ENCODE measurements around the gene PDE1C.

The PDE1C gene

DNA sequence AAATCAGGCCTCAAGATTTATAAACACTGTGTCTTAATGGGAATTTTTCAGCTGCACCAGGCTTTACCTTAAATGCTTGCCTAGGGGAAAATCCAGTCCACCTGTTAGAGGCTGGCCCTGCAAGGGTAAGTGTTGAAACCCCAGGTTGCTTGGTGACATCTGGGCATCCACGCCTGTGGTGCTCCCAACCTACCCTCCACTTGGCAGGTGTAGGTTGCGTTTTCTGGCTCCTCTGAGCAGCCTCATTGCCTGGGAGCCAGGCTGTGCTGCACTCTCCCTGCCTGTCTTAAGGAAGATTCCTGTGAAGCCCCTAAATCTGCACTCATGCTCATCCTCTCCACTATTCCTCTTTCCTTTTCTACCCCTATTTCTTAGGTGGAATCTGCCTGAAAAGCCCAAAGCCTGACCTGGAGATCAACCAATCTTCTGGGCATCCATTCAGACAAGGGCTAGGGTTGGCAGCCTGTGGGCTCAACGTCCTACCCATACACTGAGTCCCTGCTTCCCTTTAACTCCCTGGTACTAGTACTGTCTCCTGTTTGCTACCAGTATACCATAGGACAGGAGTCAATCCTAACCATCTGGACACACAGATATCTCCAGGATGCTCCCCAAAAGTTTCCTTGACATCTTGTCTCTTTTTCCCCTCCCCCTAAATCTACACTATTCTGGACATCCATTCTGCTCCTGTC lies 150.4 kb downstream of the PDE1C start:
- no peaks in the 10 kb centered on the region for H3K79me2 ChIP-seq (ENCODE audit: control insufficient read depth, insufficient read depth, low read length, poor library complexity)
- no peaks in the 10 kb centered on the region for H3K27me3 ChIP-seq (ENCODE audit: insufficient read depth, low read length)
- no peak overlapping the region for H3K4ac ChIP-seq (ENCODE audit: low read depth, low read length)
- no peak overlapping the region for H3K14ac ChIP-seq (ENCODE audit: low read length)
- no peak overlapping the region for H2BK120ac ChIP-seq (ENCODE audit: insufficient read depth, low read length, poor library complexity)
- no peaks in the 10 kb centered on the region for H3K36me3 ChIP-seq (ENCODE audit: control insufficient read depth in 1 of 2, insufficient read depth in 2 of 2, low read length in 2 of 2)
- H3K4me3 ChIP-seq (ENCODE audit: low read depth, low read length): no peak overlapping the region
- no peaks in the 10 kb centered on the region for H3K9me3 ChIP-seq (ENCODE audit: insufficient read depth, low read depth, low read length)
- H2BK5ac ChIP-seq (ENCODE audit: low read depth, low read length, poor library complexity): no peak overlapping the region
- H3K4me1 ChIP-seq (ENCODE audit: control insufficient read depth in 1 of 2, insufficient read depth in 2 of 2, low read length in 2 of 2): no peaks in the 10 kb centered on the region
- no peak for DNase-seq
- H2AK5ac ChIP-seq (ENCODE audit: low read length): no peak overlapping the region
- no CpG with 5 or more reads among the region's 3 CpGs for WGBS (ENCODE audit: extremely low coverage, insufficient coverage, insufficient read length)
- H3K79me1 ChIP-seq (ENCODE audit: low read length): no peaks in the 10 kb centered on the region
- no peak overlapping the region for H4K8ac ChIP-seq (ENCODE audit: low read depth, low read length)
- H4K91ac ChIP-seq (ENCODE audit: low read depth, low read length): no peak overlapping the region
- no peak overlapping the region for H3K23ac ChIP-seq (ENCODE audit: low read length)
- H3K27ac ChIP-seq (ENCODE audit: low read depth, low read length): no peak overlapping the region
- no peak overlapping the region for H4K12ac ChIP-seq (ENCODE audit: low read depth, low read length)
- no peak overlapping the region for H3K18ac ChIP-seq (ENCODE audit: low read length)
- H3K9ac ChIP-seq (ENCODE audit: low read length): no peak overlapping the region
- no peak overlapping the region for H3K4me2 ChIP-seq (ENCODE audit: low read length)
- H2BK12ac ChIP-seq (ENCODE audit: low read length): no peak overlapping the region
- H2AFZ ChIP-seq (ENCODE audit: insufficient read depth, low read length, poor library complexity): no peak overlapping the region

GRCh38 chr7:31918706-31919393 lies 151.4 kb downstream of the PDE1C start:
- H3K36me3 ChIP-seq (ENCODE audit: control insufficient read depth in 1 of 2, insufficient read depth in 2 of 2, low read length in 2 of 2): no peaks in the 10 kb centered on the region
- no peak overlapping the region for H3K14ac ChIP-seq (ENCODE audit: low read length)
- no peak overlapping the region for H4K91ac ChIP-seq (ENCODE audit: low read depth, low read length)
- H3K27me3 ChIP-seq (ENCODE audit: insufficient read depth, low read length): no peaks in the 10 kb centered on the region
- H3K23ac ChIP-seq (ENCODE audit: low read length): no peak overlapping the region
- H2BK120ac ChIP-seq (ENCODE audit: insufficient read depth, low read length, poor library complexity): no peak overlapping the region
- H3K27ac ChIP-seq (ENCODE audit: low read depth, low read length): no peak overlapping the region
- H3K79me1 ChIP-seq (ENCODE audit: low read length): no peaks in the 10 kb centered on the region
- no peaks in the 10 kb centered on the region for H3K79me2 ChIP-seq (ENCODE audit: control insufficient read depth, insufficient read depth, low read length, poor library complexity)
- H2BK5ac ChIP-seq (ENCODE audit: low read depth, low read length, poor library complexity): no peak overlapping the region
- H3K4me2 ChIP-seq (ENCODE audit: low read length): no peak overlapping the region
- H4K8ac ChIP-seq (ENCODE audit: low read depth, low read length): no peak overlapping the region
- H2BK12ac ChIP-seq (ENCODE audit: low read length): no peak overlapping the region
- no peak overlapping the region for H3K9ac ChIP-seq (ENCODE audit: low read length)
- H3K4me1 ChIP-seq (ENCODE audit: control insufficient read depth in 1 of 2, insufficient read depth in 2 of 2, low read length in 2 of 2): no peaks in the 10 kb centered on the region
- H3K4ac ChIP-seq (ENCODE audit: low read depth, low read length): no peak overlapping the region
- H3K9me3 ChIP-seq (ENCODE audit: insufficient read depth, low read depth, low read length): no peaks in the 10 kb centered on the region
- no CpG with 5 or more reads among the region's 7 CpGs for WGBS (ENCODE audit: extremely low coverage, insufficient coverage, insufficient read length)
- H3K18ac ChIP-seq (ENCODE audit: low read length): no peak overlapping the region
- no peak overlapping the region for H3K4me3 ChIP-seq (ENCODE audit: low read depth, low read length)
- H4K12ac ChIP-seq (ENCODE audit: low read depth, low read length): no peak overlapping the region
- no peak overlapping the region for H2AFZ ChIP-seq (ENCODE audit: insufficient read depth, low read length, poor library complexity)
- H2AK5ac ChIP-seq (ENCODE audit: low read length): no peak overlapping the region
- no peak for DNase-seq

GRCh38 chr7:31917256-31917655 lies 153.0 kb downstream of the PDE1C start:
- Histone ChIP-seq H3K79me2 (ENCODE audit: control insufficient read depth, insufficient read depth, low read length, poor library complexity) (no peaks in the 10 kb centered on the region), H3K4me3 (ENCODE audit: low read depth, low read length) (no peak overlapping the region), H3K27ac (ENCODE audit: low read depth, low read length) (no peak overlapping the region), H3K4me1 (ENCODE audit: control insufficient read depth in 1 of 2, insufficient read depth in 2 of 2, low read length in 2 of 2) (no peaks in the 10 kb centered on the region), H2AK5ac (ENCODE audit: low read length) (no peak overlapping the region), H3K14ac (ENCODE audit: low read length) (no peak overlapping the region), H4K91ac (ENCODE audit: low read depth, low read length) (no peak overlapping the region), H2BK12ac (ENCODE audit: low read length) (no peak overlapping the region), H4K8ac (ENCODE audit: low read depth, low read length) (no peak overlapping the region), H3K36me3 (ENCODE audit: control insufficient read depth in 1 of 2, insufficient read depth in 2 of 2, low read length in 2 of 2) (no peaks in the 10 kb centered on the region), H3K18ac (ENCODE audit: low read length) (no peak overlapping the region), H3K23ac (ENCODE audit: low read length) (no peak overlapping the region), H3K9ac (ENCODE audit: low read length) (no peak overlapping the region), H4K12ac (ENCODE audit: low read depth, low read length) (no peak overlapping the region), H3K4me2 (ENCODE audit: low read length) (no peak overlapping the region), H3K4ac (ENCODE audit: low read depth, low read length) (no peak overlapping the region), H3K79me1 (ENCODE audit: low read length) (no peaks in the 10 kb centered on the region), H3K27me3 (ENCODE audit: insufficient read depth, low read length) (no peaks in the 10 kb centered on the region), H3K9me3 (ENCODE audit: insufficient read depth, low read depth, low read length) (no peaks in the 10 kb centered on the region), H2BK120ac (ENCODE audit: insufficient read depth, low read length, poor library complexity) (no peak overlapping the region), H2AFZ (ENCODE audit: insufficient read depth, low read length, poor library complexity) (no peak overlapping the region), H2BK5ac (ENCODE audit: low read depth, low read length, poor library complexity) (no peak overlapping the region)
- WGBS (ENCODE audit: extremely low coverage, insufficient coverage, insufficient read length): no CpG with 5 or more reads among the region's 2 CpGs
- no peak for DNase-seq

DNA sequence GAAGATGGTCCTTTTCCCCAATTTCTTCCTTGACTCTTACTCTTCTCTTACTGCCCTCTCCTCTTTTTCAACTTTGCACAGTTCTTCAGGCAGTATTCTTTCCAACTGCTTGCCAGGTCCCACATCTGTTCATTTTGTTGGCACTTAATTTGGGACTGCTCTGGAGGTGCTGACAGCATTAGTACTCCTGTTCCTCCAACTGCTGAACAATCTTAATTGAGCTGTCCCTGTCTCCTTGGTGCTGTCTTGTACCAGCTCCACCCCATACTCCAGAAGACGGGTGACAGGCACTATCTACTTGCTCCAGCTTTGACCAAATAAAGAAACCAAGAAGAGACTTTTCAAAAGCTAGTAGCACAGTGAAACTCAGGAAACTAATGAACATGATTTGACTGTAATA lies 160.0 kb downstream of the PDE1C start:
- H2BK12ac ChIP-seq (ENCODE audit: low read length): no peak overlapping the region
- DNase-seq: no peak
- H3K36me3 ChIP-seq (ENCODE audit: control insufficient read depth in 1 of 2, insufficient read depth in 2 of 2, low read length in 2 of 2): no peaks in the 10 kb centered on the region
- no peak overlapping the region for H4K91ac ChIP-seq (ENCODE audit: low read depth, low read length)
- no peak overlapping the region for H3K9ac ChIP-seq (ENCODE audit: low read length)
- H4K8ac ChIP-seq (ENCODE audit: low read depth, low read length): no peak overlapping the region
- no peak overlapping the region for H3K23ac ChIP-seq (ENCODE audit: low read length)
- H2AK5ac ChIP-seq (ENCODE audit: low read length): no peak overlapping the region
- H2BK5ac ChIP-seq (ENCODE audit: low read depth, low read length, poor library complexity): no peak overlapping the region
- no peaks in the 10 kb centered on the region for H3K79me1 ChIP-seq (ENCODE audit: low read length)
- no peak overlapping the region for H4K12ac ChIP-seq (ENCODE audit: low read depth, low read length)
- H3K4ac ChIP-seq (ENCODE audit: low read depth, low read length): no peak overlapping the region
- H3K4me2 ChIP-seq (ENCODE audit: low read length): no peak overlapping the region
- no peak overlapping the region for H3K14ac ChIP-seq (ENCODE audit: low read length)
- H3K27me3 ChIP-seq (ENCODE audit: insufficient read depth, low read length): no peaks in the 10 kb centered on the region
- H3K18ac ChIP-seq (ENCODE audit: low read length): no peak overlapping the region
- no CpG with 5 or more reads among the region's 1 CpG for WGBS (ENCODE audit: extremely low coverage, insufficient coverage, insufficient read length)
- H3K27ac ChIP-seq (ENCODE audit: low read depth, low read length): no peak overlapping the region
- no peak overlapping the region for H3K4me3 ChIP-seq (ENCODE audit: low read depth, low read length)
- H3K4me1 ChIP-seq (ENCODE audit: control insufficient read depth in 1 of 2, insufficient read depth in 2 of 2, low read length in 2 of 2): no peaks in the 10 kb centered on the region
- H2BK120ac ChIP-seq (ENCODE audit: insufficient read depth, low read length, poor library complexity): no peak overlapping the region
- H3K9me3 ChIP-seq (ENCODE audit: insufficient read depth, low read depth, low read length): no peaks in the 10 kb centered on the region
- H2AFZ ChIP-seq (ENCODE audit: insufficient read depth, low read length, poor library complexity): no peak overlapping the region
- no peaks in the 10 kb centered on the region for H3K79me2 ChIP-seq (ENCODE audit: control insufficient read depth, insufficient read depth, low read length, poor library complexity)
